ENCODE data around the gene SFT2D1. TPM values are rescaled to one million over a fixed set of nuclear protein-coding genes. Genes with fewer than 3 reads are reported as not detected.

The SFT2D1 gene
- total RNA-seq, 1 experiment from 2014 or later, result 82.4 TPM

GRCh38 chr6:166315436-166315835, 26.9 kb downstream of the SFT2D1 start:
- CTCF ChIA-PET, result no interaction called here
- Mint-ChIP-seq H3K36me3 (ENCODE audit: insufficient read depth, unreplicated experiment) (peaks cover 14% of the 10 kb centered on the region), H3K27ac (ENCODE audit: unreplicated experiment) (no peak overlapping the region), H3K27me3 (ENCODE audit: unreplicated experiment) (peaks cover under 1% of the 10 kb centered on the region), H3K9me3 (ENCODE audit: low read depth, unreplicated experiment) (no peaks in the 10 kb centered on the region), H3K4me1 (ENCODE audit: low read depth, unreplicated experiment) (peaks cover 13% of the 10 kb centered on the region), H3K4me3 (ENCODE audit: low read depth, unreplicated experiment) (no peak overlapping the region)
- TF ChIP-seq CTCF (IDR thresholded peaks at IDR 0.05; ENCODE audit: unreplicated experiment), result no peak
- intact Hi-C loops (cut with micrococcal nuclease; ENCODE audit: unreplicated experiment), result no loop called here
- BruUV-seq (replicated peaks), result no TSS peak
- no peak for DNase-seq

GRCh38 chr6:166314454-166314853, 27.9 kb downstream of the SFT2D1 start:
- TF ChIP-seq CTCF (IDR thresholded peaks at IDR 0.05; ENCODE audit: unreplicated experiment), result no peak
- DNase-seq, result no peak
- intact Hi-C loops (cut with micrococcal nuclease; ENCODE audit: unreplicated experiment), result no loop called here
- CTCF ChIA-PET, result interaction anchor here (1.1 kb wide), 1 partner anchor 73 kb away, joined by 5 read pairs; no protein-coding TSS in a partner anchor
- Mint-ChIP-seq H3K36me3 (ENCODE audit: insufficient read depth, unreplicated experiment) (peaks cover 14% of the 10 kb centered on the region), H3K4me1 (ENCODE audit: low read depth, unreplicated experiment) (peaks cover 12% of the 10 kb centered on the region), H3K4me3 (ENCODE audit: low read depth, unreplicated experiment) (no peak overlapping the region), H3K27ac (ENCODE audit: unreplicated experiment) (no peak overlapping the region), H3K9me3 (ENCODE audit: low read depth, unreplicated experiment) (no peaks in the 10 kb centered on the region), H3K27me3 (ENCODE audit: unreplicated experiment) (peaks cover 10% of the 10 kb centered on the region)
- no TSS peak for BruUV-seq (replicated peaks)

- no peak overlapping the region for H3K4me3 Mint-ChIP-seq (ENCODE audit: low read depth, unreplicated experiment)
- peaks cover 4% of the 10 kb centered on the region for H3K36me3 Mint-ChIP-seq (ENCODE audit: insufficient read depth, unreplicated experiment)
- no peak overlapping the region for H3K27ac Mint-ChIP-seq (ENCODE audit: unreplicated experiment)
- intact Hi-C loops (cut with micrococcal nuclease; ENCODE audit: unreplicated experiment), result no loop called here
- TF ChIP-seq CTCF (IDR thresholded peaks at IDR 0.05; ENCODE audit: unreplicated experiment), result peak; percentile 65
- peaks cover 16% of the 10 kb centered on the region for H3K27me3 Mint-ChIP-seq (ENCODE audit: unreplicated experiment)
- DNase-seq, result peak; percentile 45
- no TSS peak for BruUV-seq (replicated peaks)
- no peaks in the 10 kb centered on the region for H3K9me3 Mint-ChIP-seq (ENCODE audit: low read depth, unreplicated experiment)
- peaks cover 2% of the 10 kb centered on the region for H3K4me1 Mint-ChIP-seq (ENCODE audit: low read depth, unreplicated experiment)
- CTCF ChIA-PET, result interaction anchor here (0.7 to 1.2 kb wide), 6 partner anchors 19 to 701 kb away, joined by 3 to 10 read pairs (median 5); no protein-coding TSS in a partner anchor
Observed at GRCh38 chr6:166313255-166314070, 28.9 kb downstream of the SFT2D1 start.

GRCh38 chr6:166312832-166313231, 29.5 kb downstream of the SFT2D1 start:
- DNase-seq, result no peak
- Mint-ChIP-seq H3K27me3 (ENCODE audit: unreplicated experiment) (peaks cover 16% of the 10 kb centered on the region), H3K4me1 (ENCODE audit: low read depth, unreplicated experiment) (no peaks in the 10 kb centered on the region), H3K27ac (ENCODE audit: unreplicated experiment) (no peak overlapping the region), H3K4me3 (ENCODE audit: low read depth, unreplicated experiment) (no peak overlapping the region), H3K9me3 (ENCODE audit: low read depth, unreplicated experiment) (no peaks in the 10 kb centered on the region), H3K36me3 (ENCODE audit: insufficient read depth, unreplicated experiment) (no peaks in the 10 kb centered on the region)
- no TSS peak for BruUV-seq (replicated peaks)
- CTCF ChIA-PET, result interaction anchor here (0.6 to 1.2 kb wide), 4 partner anchors 19 to 702 kb away, joined by 3 to 10 read pairs (median 6); no protein-coding TSS in a partner anchor
- TF ChIP-seq CTCF (IDR thresholded peaks at IDR 0.05; ENCODE audit: unreplicated experiment), result no peak
- intact Hi-C loops (cut with micrococcal nuclease; ENCODE audit: unreplicated experiment), result no loop called here

Measured in Calu3 (cell line).